H1 (cell line): ENCODE measurements around the gene LRRC28. TPM values are rescaled to one million over a fixed set of nuclear protein-coding genes. Genes with fewer than 3 reads are reported as not detected.

ENCODE experiments used
- CBX8 ChIP-seq: fragments of 300-800, 300-1000 bp; sonication (generic); IDR thresholded peaks from 2 replicates; pipeline ENCODE4 v1.7.1; 2016; ENCODE audit warnings: low read depth, low read length, borderline replicate concordance
- FOSL1 ChIP-seq: IDR thresholded peaks from 2 replicates; pipeline ENCODE4 v1.6.1; 2011; ENCODE audit warnings: mild to moderate bottlenecking, low read depth, low read length, moderate library complexity; ENCODE audit not compliant: insufficient read depth
- RXRA ChIP-seq: IDR thresholded peaks from 2 replicates; pipeline ENCODE4 v1.6.1; 2011; ENCODE audit warnings: low read depth, mild to moderate bottlenecking, low read length, moderate library complexity; ENCODE audit not compliant: insufficient read depth
- polyA plus RNA-seq, 7 experiments: library from polyadenylated mRNA; depleted of rRNA in 3 of 7; stranded (reverse) in 5 of 7; unstranded in 2 of 7; fragments of >200 nt in 5 of 7; fragments of 200-250 nt in 2 of 7; gene quantifications; 1 replicate in 5 of 7; 2 replicates in 1 of 7; 4 replicates in 1 of 7; pipeline versions ENCODE4 v1.2.1 to v1.2.3, GENCODE V29; 2011 to 2013; ENCODE audit warnings: missing spikeins in 2 of 7, mixed read lengths in 2 of 7
- total RNA-seq: library from RNA; stranded (reverse); fragmentation: NEBNext Ultra II Directional; extraction: Animal tissue kit (Norgen Biotek cat#: 25700); gene quantifications from 2 replicates; pipeline ENCODE4 v1.2.1, GENCODE V29; 2021
- TF ChIP-seq, protein P1 (sequence below): IDR thresholded peaks from 2 replicates; pipeline ENCODE4 v1.6.1; 2011; ENCODE audit warnings: low read length, improper control_type of control experiment

Gene LRRC28
- total and polyA plus RNA-seq, 2 of the 8 experiments (the other 6 are each of a cell fraction or from before 2014, with no cell fraction given), result 20.2 to 23.3 TPM

- TF ChIP-seq CBX8 (no peak), FOSL1 (no peak), RXRA (no peak)
- TF ChIP-seq, protein P1, sequence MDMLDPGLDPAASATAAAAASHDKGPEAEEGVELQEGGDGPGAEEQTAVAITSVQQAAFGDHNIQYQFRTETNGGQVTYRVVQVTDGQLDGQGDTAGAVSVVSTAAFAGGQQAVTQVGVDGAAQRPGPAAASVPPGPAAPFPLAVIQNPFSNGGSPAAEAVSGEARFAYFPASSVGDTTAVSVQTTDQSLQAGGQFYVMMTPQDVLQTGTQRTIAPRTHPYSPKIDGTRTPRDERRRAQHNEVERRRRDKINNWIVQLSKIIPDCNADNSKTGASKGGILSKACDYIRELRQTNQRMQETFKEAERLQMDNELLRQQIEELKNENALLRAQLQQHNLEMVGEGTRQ, result no peak
- TF ChIP-seq, all 59 proteins: peak for 0
These were observed 60.9 kb downstream of the LRRC28 start (continued) for GRCh38 chr15:99312228-99312627.
